GM23248 (cell line): ENCODE data around the gene KRTAP9-6.

Experiments used
- EZH2 ChIP-seq: fragments of 200-600 bp; sonication (generic); IDR thresholded peaks from 2 replicates; pipeline ENCODE4 v1.6.1; 2018; ENCODE audit warnings: antibody characterized with exemption, mild to moderate bottlenecking; ENCODE audit not compliant: insufficient read depth, poor library complexity, severe bottlenecking
- EZH2phosphoT487 ChIP-seq: fragments of 200-600 bp; sonication (generic); IDR thresholded peaks from 2 replicates; pipeline ENCODE4 v1.6.1; 2018; ENCODE audit warnings: antibody characterized with exemption, moderate library complexity, mild to moderate bottlenecking, low read depth; ENCODE audit not compliant: insufficient read depth

DNA sequence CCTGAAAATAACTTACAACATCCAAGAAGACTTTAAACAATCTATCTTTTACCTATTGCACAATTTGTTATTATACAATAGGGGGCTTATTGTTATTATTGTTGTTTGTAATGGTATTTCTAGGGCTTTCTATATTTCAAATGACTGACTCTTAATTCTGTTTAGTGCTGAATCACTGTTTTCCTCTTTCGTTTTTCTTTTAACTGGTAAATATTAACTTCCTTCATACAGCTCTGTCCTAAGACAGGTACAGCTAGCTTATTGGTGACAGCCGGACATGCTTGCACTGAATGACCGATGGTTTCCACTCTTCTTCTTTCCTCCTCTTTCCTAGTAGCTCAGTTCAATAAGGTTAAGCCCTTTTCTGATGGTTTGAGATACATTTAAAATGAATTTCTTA is 21.9 kb downstream of the KRTAP9-6 start:
- no peak for TF ChIP-seq EZH2
- TF ChIP-seq EZH2phosphoT487 = no peak
